ENCODE results near the gene STX8.
"Not testable (repeated sequence)": the region's sequence is repeated elsewhere in the genome, so short reads cannot be mapped to it uniquely, and the experiment has no call there.

STX8 gene

GRCh38 chr17:9498490-9498889 is 77.1 kb downstream of the STX8 start:
- DNase-seq = no peak

GRCh38 chr17:9488556-9488955 is 87.1 kb downstream of the STX8 start:
- no peak for DNase-seq

- DNase-seq = no peak
These were observed 88.2 kb downstream of the STX8 start for GRCh38 chr17:9487406-9487805.

- no peak for DNase-seq
These were observed 90.8 kb downstream of the STX8 start for GRCh38 chr17:9484789-9485188.

GRCh38 chr17:9479964-9480363 is 95.7 kb downstream of the STX8 start:
- DNase-seq = no peak

- DNase-seq = no peak
These were observed 96.7 kb downstream of the STX8 start for GRCh38 chr17:9478889-9479288.

- no peak for DNase-seq
These were observed 100.4 kb downstream of the STX8 start for GRCh38 chr17:9475101-9475658.

- no peak for DNase-seq
These were observed 101.9 kb downstream of the STX8 start for GRCh38 chr17:9473711-9474110.

- DNase-seq = no peak
These were observed 103.1 kb downstream of the STX8 start for GRCh38 chr17:9472541-9472940.

- DNase-seq = no peak
These were observed 103.5 kb downstream of the STX8 start for GRCh38 chr17:9472094-9472493.

- DNase-seq = no peak
These were observed 105.4 kb downstream of the STX8 start for GRCh38 chr17:9470171-9470570.

- no peak for DNase-seq
These were observed 106.7 kb downstream of the STX8 start for GRCh38 chr17:9468937-9469336.

- DNase-seq = no peak
These were observed 107.1 kb downstream of the STX8 start for GRCh38 chr17:9468532-9468931.

GRCh38 chr17:9467518-9467917 is 108.1 kb downstream of the STX8 start:
- no peak for DNase-seq

GRCh38 chr17:9465210-9465921 is 110.3 kb downstream of the STX8 start:
- no peak for DNase-seq

- DNase-seq = no peak
These were observed 118.6 kb downstream of the STX8 start for GRCh38 chr17:9457005-9457404.

- no peak for DNase-seq
These were observed 119.3 kb downstream of the STX8 start for GRCh38 chr17:9456330-9456729.

GRCh38 chr17:9451934-9452333 is 123.7 kb downstream of the STX8 start:
- DNase-seq = no peak

GRCh38 chr17:9447298-9447697 is 128.3 kb downstream of the STX8 start:
- not testable (repeated sequence) for DNase-seq

- no peak for DNase-seq
These were observed 129.1 kb downstream of the STX8 start for GRCh38 chr17:9446528-9446927.

GRCh38 chr17:9445424-9445823 is 130.2 kb downstream of the STX8 start:
- no peak for DNase-seq

GRCh38 chr17:9444687-9445086 is 130.9 kb downstream of the STX8 start:
- DNase-seq = no peak

- no peak for DNase-seq
These were observed 131.8 kb downstream of the STX8 start for GRCh38 chr17:9443811-9444210.

- DNase-seq = no peak
These were observed 135.8 kb downstream of the STX8 start for GRCh38 chr17:9439851-9440250.

GRCh38 chr17:9436630-9437029 is 139.0 kb downstream of the STX8 start:
- no peak for DNase-seq

Measured in activated CD4-positive, alpha-beta T cell treated with anti-CD3 and anti-CD28 coated beads, Interleukin-2, amount 50 U/mL, for 1 hour (primary cell).